Lower lobe of right lung (tissue), 2 donors: Measurements from ENCODE around the gene INO80D. TPM values are rescaled to one million over a fixed set of nuclear protein-coding genes. Genes with fewer than 3 reads are reported as not detected.
"Not testable (repeated sequence)": the region's sequence is repeated elsewhere in the genome, so short reads cannot be mapped to it uniquely, and the experiment has no call there.

Source experiments
- ATAC-seq, 2 donors: fragments of 200-7000 bp; cut with Tn5 transposase; one replicate each; pipeline ENCODE4 v1.9.1; 2020 to 2022; ENCODE audit warnings: mild to moderate bottlenecking in 2 of 2, moderate library complexity in 2 of 2
- DNase-seq: peaks from one replicate; pipeline ENCODE4 v3.0.0-alpha.2; 2020
- H3K27ac ChIP-seq: fragments of 200-600 bp; one replicate; pipeline ENCODE4 v1.8.0; 2022
- H3K27me3 ChIP-seq: fragments of 200-600 bp; one replicate; pipeline ENCODE4 v1.8.0; 2022; ENCODE audit warnings: low read depth
- H3K36me3 ChIP-seq: fragments of 200-600 bp; one replicate; pipeline ENCODE4 v1.8.0; 2022; ENCODE audit warnings: mild to moderate bottlenecking
- H3K4me1 ChIP-seq: fragments of 200-600 bp; one replicate; pipeline ENCODE4 v1.8.0; 2022
- H3K4me3 ChIP-seq: fragments of 200-600 bp; one replicate; pipeline ENCODE4 v1.8.0; 2022; ENCODE audit warnings: mild to moderate bottlenecking
- H3K9me3 ChIP-seq: fragments of 200-600 bp; one replicate; pipeline ENCODE4 v1.8.0; 2022
- CTCF ChIP-seq: fragments of 200-600 bp; IDR thresholded peaks from one replicate; pipeline ENCODE4 v1.8.0; 2022; ENCODE audit warnings: antibody characterized with exemption, mild to moderate bottlenecking
- intact Hi-C: fragments of 100-400 bp; cut with DNase I; formaldehyde crosslinking; loops from one replicate; pipeline ENCODE4 v1.11.0; 2022
- total RNA-seq: library from RNA; stranded (reverse); fragmentation: NEBNext Ultra II Directional; extraction: Animal tissue kit (Norgen Biotek cat#: 25700); gene quantifications from one replicate; pipeline ENCODE4 v1.2.1, GENCODE V29; 2021
- donor health status: DM: no; HTN: yes; CAD: no; lungs with severe emphysema.

Gene INO80D
- total RNA-seq, 1 donor from 2014 or later: 26.0 TPM

GRCh38 chr2:206082298-206082843 lies 3.6 kb downstream of the INO80D start:
- intact Hi-C loops: no loop called here
- DNase-seq: no peak
- no peak overlapping the region for H3K4me3 ChIP-seq
- TF ChIP-seq CTCF: no peak
- no peaks in the 10 kb centered on the region for H3K27me3 ChIP-seq
- no peaks in the 10 kb centered on the region for H3K36me3 ChIP-seq
- H3K4me1 ChIP-seq: peaks cover 18% of the 10 kb centered on the region
- ATAC-seq: no peak
- no peak overlapping the region for H3K27ac ChIP-seq
- no peaks in the 10 kb centered on the region for H3K9me3 ChIP-seq

- Histone ChIP-seq H3K4me1 (peaks cover 10% of the 10 kb centered on the region), H3K36me3 (no peaks in the 10 kb centered on the region), H3K4me3 (no peak overlapping the region), H3K27ac (no peak overlapping the region), H3K9me3 (no peaks in the 10 kb centered on the region), H3K27me3 (no peaks in the 10 kb centered on the region)
- DNase-seq: no peak
- intact Hi-C loops: no loop called here
- no peak for ATAC-seq
- TF ChIP-seq CTCF: no peak
These were observed 5.0 kb downstream of the INO80D start for GRCh38 chr2:206080927-206081326.

GRCh38 chr2:206079699-206080465 lies 6.1 kb downstream of the INO80D start:
- H3K4me3 ChIP-seq: no peak overlapping the region
- H3K27me3 ChIP-seq: no peaks in the 10 kb centered on the region
- peaks cover 10% of the 10 kb centered on the region for H3K4me1 ChIP-seq
- no peaks in the 10 kb centered on the region for H3K9me3 ChIP-seq
- intact Hi-C loops: no loop called here
- no peak overlapping the region for H3K27ac ChIP-seq
- H3K36me3 ChIP-seq: no peaks in the 10 kb centered on the region
- ATAC-seq: no peak
- no peak for TF ChIP-seq CTCF
- DNase-seq: no peak

- DNase-seq, H3K4me3 ChIP-seq, H3K36me3 ChIP-seq, H3K27me3 ChIP-seq, H3K27ac ChIP-seq, H3K9me3 ChIP-seq, ATAC-seq, intact Hi-C loops, H3K4me1 ChIP-seq: not testable (repeated sequence)
These were observed 8.1 kb downstream of the INO80D start for GRCh38 chr2:206077879-206078278.

GRCh38 chr2:206075113-206075512 lies 10.9 kb downstream of the INO80D start:
- DNase-seq: no peak
- intact Hi-C loops: no loop called here
- H3K4me3 ChIP-seq: no peak overlapping the region
- TF ChIP-seq CTCF: no peak
- ATAC-seq: no peak
- H3K36me3 ChIP-seq: no peaks in the 10 kb centered on the region
- H3K27ac ChIP-seq: no peak overlapping the region
- H3K9me3 ChIP-seq: no peaks in the 10 kb centered on the region
- H3K4me1 ChIP-seq: peaks cover 6% of the 10 kb centered on the region
- no peaks in the 10 kb centered on the region for H3K27me3 ChIP-seq

GRCh38 chr2:206071807-206072206 lies 14.2 kb downstream of the INO80D start:
- no peak overlapping the region for H3K27ac ChIP-seq
- no peaks in the 10 kb centered on the region for H3K9me3 ChIP-seq
- H3K36me3 ChIP-seq: no peaks in the 10 kb centered on the region
- no peak overlapping the region for H3K4me3 ChIP-seq
- ATAC-seq (no peak), DNase-seq (no peak)
- no peaks in the 10 kb centered on the region for H3K27me3 ChIP-seq
- intact Hi-C loops: no loop called here
- H3K4me1 ChIP-seq: peaks cover 6% of the 10 kb centered on the region
- no peak for TF ChIP-seq CTCF
